Stimulated activated CD4-positive, alpha-beta T cell treated with anti-CD3 and anti-CD28 coated beads, Interleukin-4, amount 100 ng/mL, for 24 hours (primary cell): ENCODE data around the gene HP1BP3.
"Not testable (repeated sequence)": the region's sequence is repeated elsewhere in the genome, so short reads cannot be mapped to it uniquely, and the experiment has no call there.

ENCODE experiments used
- DNase-seq: peaks from one replicate; pipeline ENCODE4 v3.0.0-alpha.2; 2020

The HP1BP3 gene, protein sequence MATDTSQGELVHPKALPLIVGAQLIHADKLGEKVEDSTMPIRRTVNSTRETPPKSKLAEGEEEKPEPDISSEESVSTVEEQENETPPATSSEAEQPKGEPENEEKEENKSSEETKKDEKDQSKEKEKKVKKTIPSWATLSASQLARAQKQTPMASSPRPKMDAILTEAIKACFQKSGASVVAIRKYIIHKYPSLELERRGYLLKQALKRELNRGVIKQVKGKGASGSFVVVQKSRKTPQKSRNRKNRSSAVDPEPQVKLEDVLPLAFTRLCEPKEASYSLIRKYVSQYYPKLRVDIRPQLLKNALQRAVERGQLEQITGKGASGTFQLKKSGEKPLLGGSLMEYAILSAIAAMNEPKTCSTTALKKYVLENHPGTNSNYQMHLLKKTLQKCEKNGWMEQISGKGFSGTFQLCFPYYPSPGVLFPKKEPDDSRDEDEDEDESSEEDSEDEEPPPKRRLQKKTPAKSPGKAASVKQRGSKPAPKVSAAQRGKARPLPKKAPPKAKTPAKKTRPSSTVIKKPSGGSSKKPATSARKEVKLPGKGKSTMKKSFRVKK

GRCh38 chr1:20787029-20787839 lies at the start of gene HP1BP3:
HP1BP3 (minus strand) TSS chr1:20787307; CDS start chr1:20780440, 6,867 bp downstream.
- peak; percentile 77 for DNase-seq

GRCh38 chr1:20836230-20836629 lies 49.1 kb upstream of the HP1BP3 start:
- no peak for DNase-seq

DNA sequence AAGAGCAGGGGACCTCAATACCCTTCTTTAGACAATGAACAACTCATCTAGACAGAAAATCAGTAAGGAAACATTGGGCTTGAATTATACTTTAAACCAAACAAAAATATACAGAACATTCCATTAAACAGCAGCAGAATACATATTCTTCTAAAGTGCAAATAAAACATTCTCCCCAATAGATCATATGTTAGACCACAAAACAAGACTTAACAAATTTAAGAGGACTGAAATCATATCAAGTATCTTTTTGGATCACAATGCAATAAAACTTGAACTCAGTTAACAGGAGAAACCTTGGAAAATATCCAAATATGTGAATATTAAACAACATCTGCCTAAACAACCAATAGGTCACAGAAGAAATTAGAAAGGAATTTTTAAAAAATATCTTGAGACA lies 47.7 kb upstream of the HP1BP3 start:
- DNase-seq: no peak

- DNase-seq: no peak
These were observed 47.1 kb upstream of the HP1BP3 start for GRCh38 chr1:20834192-20834591.

DNA sequence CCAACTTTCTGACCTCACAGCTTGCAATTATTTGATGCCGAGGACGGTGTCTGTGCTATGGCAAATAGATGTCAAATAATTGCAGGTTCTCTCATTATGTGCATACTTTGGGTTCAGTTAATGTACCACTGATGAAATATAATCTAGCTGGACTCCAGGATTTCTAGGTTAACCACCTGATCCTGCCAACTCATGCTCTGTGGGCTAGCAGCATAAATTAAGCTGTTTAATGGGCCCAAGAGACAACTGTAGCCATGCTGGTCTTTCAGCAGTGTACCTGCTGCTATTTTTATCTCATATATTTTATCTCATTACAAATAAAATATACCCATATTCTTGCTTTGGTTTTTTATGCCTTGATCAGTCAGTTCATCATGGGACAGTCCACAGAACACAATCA lies 43.3 kb upstream of the HP1BP3 start:
- DNase-seq: no peak

DNA sequence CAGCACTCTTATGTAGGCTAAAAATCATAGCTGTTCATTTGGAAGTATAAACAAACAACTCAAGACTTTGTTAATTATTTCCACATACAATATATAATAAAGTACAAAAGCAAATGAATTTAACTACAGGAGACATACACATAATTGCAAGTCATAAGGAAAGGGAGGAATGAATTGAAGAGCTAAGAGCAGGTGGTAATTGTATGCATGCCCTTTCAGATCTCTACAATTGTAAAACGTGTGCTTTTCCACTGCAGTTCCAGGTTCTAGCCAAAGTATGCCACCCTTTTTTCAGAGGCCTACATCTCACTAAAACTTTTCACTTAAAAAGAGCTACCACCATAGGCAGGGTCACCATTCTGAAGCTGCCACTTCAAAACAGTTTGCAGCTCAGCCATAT lies 42.8 kb upstream of the HP1BP3 start:
- DNase-seq: no peak

- no peak for DNase-seq
These were observed 42.4 kb upstream of the HP1BP3 start for GRCh38 chr1:20829531-20829930.

DNA sequence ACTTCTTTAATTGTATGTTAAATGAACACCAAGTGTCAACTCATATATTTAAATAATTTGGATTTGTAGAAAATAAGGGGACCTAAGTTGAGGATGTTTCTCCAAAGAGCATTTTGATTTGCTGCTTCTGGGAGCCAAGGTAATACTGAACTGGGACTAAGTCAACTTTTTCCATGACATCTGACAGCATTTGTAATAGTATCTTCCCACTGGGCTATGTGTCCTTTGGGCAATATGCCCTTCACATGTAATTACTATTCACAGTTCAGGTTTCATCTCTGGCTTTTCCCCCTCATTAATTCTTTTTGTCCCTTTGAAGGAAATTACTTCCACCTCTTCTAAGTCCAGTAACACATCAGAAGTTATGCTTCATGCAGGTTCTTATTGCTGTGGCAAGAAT lies 36.7 kb upstream of the HP1BP3 start:
- DNase-seq: no peak

GRCh38 chr1:20821466-20821865 lies 34.4 kb upstream of the HP1BP3 start:
- no peak for DNase-seq

- DNase-seq: no peak
These were observed 32.7 kb upstream of the HP1BP3 start for GRCh38 chr1:20819818-20820217.

GRCh38 chr1:20814534-20814871 lies 27.4 kb upstream of the HP1BP3 start:
- DNase-seq: no peak

GRCh38 chr1:20811916-20812315 lies 24.8 kb upstream of the HP1BP3 start:
- DNase-seq: no peak

- no peak for DNase-seq
These were observed 6.1 kb upstream of the HP1BP3 start for GRCh38 chr1:20793236-20793635.

DNA sequence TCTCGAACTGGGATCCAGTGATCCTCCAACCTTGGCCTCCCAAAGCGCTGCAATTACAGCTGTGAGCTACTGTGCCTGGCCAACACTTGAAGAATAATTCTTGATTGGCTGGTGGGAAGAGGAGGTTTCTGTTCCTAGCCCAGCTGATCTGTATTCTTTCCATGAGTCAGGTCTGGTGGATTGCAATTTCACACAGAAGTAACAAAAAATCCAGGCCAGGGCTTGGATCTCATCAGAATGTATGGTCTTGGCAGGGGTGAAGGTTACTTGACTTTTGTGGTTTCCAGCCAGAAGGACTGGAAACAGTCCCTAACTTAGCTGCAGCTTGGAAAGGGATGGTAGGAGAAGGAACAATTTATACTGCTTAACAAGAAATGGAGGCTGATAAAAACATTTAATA lies 5.1 kb upstream of the HP1BP3 start:
- no peak for DNase-seq

GRCh38 chr1:20790785-20791184 lies 3.7 kb upstream of the HP1BP3 start:
- no peak for DNase-seq

GRCh38 chr1:20789598-20789997 lies 2.5 kb upstream of the HP1BP3 start:
- DNase-seq: not testable (repeated sequence)

DNA sequence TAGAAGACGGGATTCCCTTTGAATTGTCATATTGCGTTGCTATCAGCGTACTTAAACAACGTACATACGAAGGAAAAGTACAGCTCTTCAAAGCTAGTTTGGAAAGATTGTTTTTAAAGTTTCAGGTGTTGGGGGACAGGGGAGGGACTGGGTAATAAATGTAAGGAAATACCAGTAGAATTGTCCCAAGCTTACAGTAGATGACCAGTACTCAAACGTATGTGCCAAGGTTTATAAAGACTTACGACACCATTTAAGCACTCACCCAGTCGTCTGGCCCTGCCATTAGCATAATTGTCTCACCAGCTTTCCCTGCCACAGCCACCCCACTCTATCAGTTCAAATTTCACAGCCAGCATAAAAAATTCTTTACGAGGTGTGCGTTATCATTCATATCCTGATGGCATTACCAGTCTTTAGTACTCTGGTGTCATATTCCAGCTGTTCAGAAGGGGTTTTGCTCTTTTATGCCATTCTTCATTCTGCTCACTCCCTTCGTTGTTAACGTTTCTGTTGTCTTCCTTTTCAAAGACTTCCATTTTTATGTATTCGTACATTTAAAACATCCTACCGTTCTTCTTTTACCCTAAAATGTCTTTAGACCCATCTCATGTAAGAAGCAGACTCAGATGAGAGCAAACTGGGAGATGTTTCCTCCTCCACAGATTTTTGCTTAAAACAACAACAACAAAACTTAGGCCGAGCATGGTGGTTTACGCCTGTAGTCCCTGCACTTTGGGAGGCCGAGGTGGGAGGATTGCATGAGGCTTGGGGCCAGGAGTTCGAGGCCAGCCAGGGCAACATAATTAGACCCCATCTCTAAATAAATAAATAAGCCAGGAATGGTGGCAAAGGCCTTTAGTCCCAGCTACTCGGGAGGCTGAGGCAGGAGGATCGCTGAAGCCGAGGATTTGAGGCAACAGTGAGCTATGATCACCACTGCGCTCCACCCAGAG lies 1.0 kb upstream of the HP1BP3 start:
- no peak for DNase-seq

- DNase-seq: peak; percentile 96
These were observed 666 bp downstream of the HP1BP3 start for GRCh38 chr1:20786253-20787028.

DNA sequence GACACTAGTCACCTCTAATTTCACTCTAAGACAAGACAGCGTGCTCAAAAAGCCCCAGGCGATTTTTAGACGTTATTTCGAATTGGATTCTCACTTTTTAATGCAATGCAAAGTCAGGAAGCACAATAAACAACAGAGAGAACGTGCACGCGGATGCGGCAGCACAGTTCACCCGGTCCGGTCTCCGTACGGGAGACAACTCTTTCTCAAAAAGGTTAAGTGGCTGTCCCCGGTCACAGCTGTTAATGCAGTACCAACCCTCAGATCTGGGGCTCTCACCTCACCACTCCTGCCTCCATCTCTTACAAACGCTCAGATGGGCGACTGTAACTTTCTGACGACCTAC lies 1.2 kb downstream of the HP1BP3 start:
- no peak for DNase-seq

DNA sequence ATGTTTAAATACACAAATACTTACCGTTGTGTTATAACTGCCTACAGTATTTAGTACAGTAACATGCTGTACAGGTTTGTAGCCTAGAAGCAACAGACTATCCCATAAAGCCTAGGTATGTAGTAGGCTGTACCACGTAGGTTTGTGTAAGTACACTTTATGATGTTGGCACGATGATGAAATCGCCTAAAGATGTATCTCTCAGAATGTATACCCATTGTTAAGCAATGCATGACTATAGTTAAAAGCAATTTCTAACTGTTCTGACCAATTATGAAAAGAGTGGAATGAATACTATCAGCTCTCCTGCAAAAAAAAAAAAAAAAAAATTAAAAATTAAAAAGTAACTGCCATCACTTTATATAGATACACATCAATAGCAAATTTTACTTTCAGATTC lies 11.4 kb downstream of the HP1BP3 start:
- no peak for DNase-seq

- no peak for DNase-seq
These were observed 15.3 kb downstream of the HP1BP3 start for GRCh38 chr1:20771780-20772179.
